ENCODE results near the gene NAGPA. TPM values are rescaled to one million over a fixed set of nuclear protein-coding genes. Genes with fewer than 3 reads are reported as not detected.

Gene NAGPA
- total and polyA plus RNA-seq, 2 of the 13 experiments (the other 11 are each of a cell fraction or from before 2014, with no cell fraction given): 27.1 to 60.3 TPM

DNA sequence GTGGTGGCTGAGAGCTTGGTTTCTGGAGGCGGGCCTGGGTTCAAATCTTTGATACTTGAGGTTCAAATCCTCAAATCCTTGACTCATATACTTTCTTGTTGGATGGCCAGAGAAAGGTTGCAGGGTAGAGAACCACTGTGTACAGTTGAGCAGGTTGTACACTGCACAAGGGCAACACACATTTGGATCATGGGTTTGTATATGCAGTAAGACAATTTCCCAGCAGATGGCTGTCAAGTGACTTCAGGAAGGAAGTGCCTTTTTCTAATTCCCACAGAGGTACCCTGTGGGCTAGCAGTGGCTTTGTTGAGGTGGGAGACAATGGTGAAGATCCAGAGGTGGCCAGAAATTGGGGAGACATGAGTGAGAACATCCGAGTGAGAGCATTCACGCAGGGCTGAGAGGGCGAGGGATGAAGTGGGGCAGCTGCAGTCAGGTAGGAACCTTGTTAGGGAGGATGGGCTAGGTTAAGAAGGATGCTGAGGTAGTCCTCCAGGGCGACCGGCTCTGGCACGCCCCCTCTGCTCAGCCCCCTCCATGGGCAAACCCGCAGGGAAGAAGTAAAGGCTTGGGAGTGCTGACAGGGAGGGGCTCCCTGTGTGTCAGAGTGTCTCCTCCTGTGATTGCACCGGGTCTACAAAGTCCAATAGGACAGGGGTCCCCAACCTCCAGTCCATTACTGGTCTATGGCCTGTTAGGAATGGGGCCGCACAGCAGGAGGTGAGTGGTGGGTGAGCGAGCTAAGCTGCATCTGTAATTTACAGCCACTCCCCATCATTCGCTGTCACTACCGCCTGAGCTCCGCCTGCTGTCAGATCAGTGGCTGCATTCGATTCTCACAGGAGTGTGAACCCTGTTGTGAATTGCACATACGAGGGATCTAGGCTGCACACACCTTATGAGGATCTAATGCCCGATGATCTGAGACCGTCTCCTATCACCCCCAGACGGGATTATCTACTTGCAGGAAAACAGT is 29.3 kb upstream of the NAGPA start (continued):
- TF ChIP-seq ZNF713 (CRISPR knock-in tag; IDR thresholded peaks at IDR 0.05): no peak
- TF ChIP-seq ZBTB8A (CRISPR knock-in tag; IDR thresholded peaks at IDR 0.05; ENCODE audit: borderline replicate concordance, low read depth): no peak
- no peak for TF ChIP-seq DZIP1 (CRISPR knock-in tag; IDR thresholded peaks at IDR 0.05)
- TF ChIP-seq POLR2G (IDR thresholded peaks at IDR 0.05; ENCODE audit: low read depth, low read length): no peak
- no peak for TF ChIP-seq ZNF563 (CRISPR knock-in tag; IDR thresholded peaks at IDR 0.05)
- TF ChIP-seq, protein P1, sequence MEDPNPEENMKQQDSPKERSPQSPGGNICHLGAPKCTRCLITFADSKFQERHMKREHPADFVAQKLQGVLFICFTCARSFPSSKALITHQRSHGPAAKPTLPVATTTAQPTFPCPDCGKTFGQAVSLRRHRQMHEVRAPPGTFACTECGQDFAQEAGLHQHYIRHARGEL (CRISPR knock-in tag; IDR thresholded peaks at IDR 0.05): no peak
- TF ChIP-seq FOXK1 (CRISPR knock-in tag; IDR thresholded peaks at IDR 0.05; ENCODE audit: borderline replicate concordance, low read depth): no peak
- no peak for TF ChIP-seq ZNF180 (CRISPR knock-in tag; IDR thresholded peaks at IDR 0.05; ENCODE audit: borderline replicate concordance, low read depth)
- TF ChIP-seq, protein P2, sequence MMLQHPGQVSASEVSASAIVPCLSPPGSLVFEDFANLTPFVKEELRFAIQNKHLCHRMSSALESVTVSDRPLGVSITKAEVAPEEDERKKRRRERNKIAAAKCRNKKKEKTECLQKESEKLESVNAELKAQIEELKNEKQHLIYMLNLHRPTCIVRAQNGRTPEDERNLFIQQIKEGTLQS (CRISPR knock-in tag; IDR thresholded peaks at IDR 0.05): no peak
- TF ChIP-seq ZMYM3 (CRISPR knock-in tag; IDR thresholded peaks at IDR 0.05): peak; percentile 54; the same call in 1 of the 2 replicates
- no peak for TF ChIP-seq MEF2D (CRISPR knock-in tag; IDR thresholded peaks at IDR 0.05)
- TF ChIP-seq, protein P3, sequence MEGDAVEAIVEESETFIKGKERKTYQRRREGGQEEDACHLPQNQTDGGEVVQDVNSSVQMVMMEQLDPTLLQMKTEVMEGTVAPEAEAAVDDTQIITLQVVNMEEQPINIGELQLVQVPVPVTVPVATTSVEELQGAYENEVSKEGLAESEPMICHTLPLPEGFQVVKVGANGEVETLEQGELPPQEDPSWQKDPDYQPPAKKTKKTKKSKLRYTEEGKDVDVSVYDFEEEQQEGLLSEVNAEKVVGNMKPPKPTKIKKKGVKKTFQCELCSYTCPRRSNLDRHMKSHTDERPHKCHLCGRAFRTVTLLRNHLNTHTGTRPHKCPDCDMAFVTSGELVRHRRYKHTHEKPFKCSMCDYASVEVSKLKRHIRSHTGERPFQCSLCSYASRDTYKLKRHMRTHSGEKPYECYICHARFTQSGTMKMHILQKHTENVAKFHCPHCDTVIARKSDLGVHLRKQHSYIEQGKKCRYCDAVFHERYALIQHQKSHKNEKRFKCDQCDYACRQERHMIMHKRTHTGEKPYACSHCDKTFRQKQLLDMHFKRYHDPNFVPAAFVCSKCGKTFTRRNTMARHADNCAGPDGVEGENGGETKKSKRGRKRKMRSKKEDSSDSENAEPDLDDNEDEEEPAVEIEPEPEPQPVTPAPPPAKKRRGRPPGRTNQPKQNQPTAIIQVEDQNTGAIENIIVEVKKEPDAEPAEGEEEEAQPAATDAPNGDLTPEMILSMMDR (CRISPR knock-in tag; IDR thresholded peaks at IDR 0.05): peak; percentile 38
- no peak for TF ChIP-seq CBFB (CRISPR knock-in tag; IDR thresholded peaks at IDR 0.05)
- no peak for TF ChIP-seq ZNF615 (CRISPR knock-in tag; IDR thresholded peaks at IDR 0.05; ENCODE audit: borderline replicate concordance)
- TF ChIP-seq RARG (CRISPR knock-in tag; IDR thresholded peaks at IDR 0.05; ENCODE audit: low read depth): no peak
- 0 out of 2 replicates have a peak, but pooled peaks have one; percentile 45 for TF ChIP-seq ZNF430 (CRISPR knock-in tag; IDR thresholded peaks at IDR 0.05)
- 0 out of 2 replicates have a peak, but pooled peaks have one; percentile 24 for TF ChIP-seq HES4 (CRISPR knock-in tag; IDR thresholded peaks at IDR 0.05; ENCODE audit: borderline replicate concordance)
- no peak for TF ChIP-seq ZFP90 (CRISPR knock-in tag; IDR thresholded peaks at IDR 0.05; ENCODE audit: borderline replicate concordance)
- TF ChIP-seq ZNF687 (CRISPR knock-in tag; IDR thresholded peaks at IDR 0.05): 0 out of 2 replicates have a peak, but pooled peaks have one; percentile 11

All from HepG2 (cell line).